ENCODE results near the gene DOCK3.
"Not testable (repeated sequence)": the region's sequence is repeated elsewhere in the genome, so short reads cannot be mapped to it uniquely, and the experiment has no call there.

Gene DOCK3

DNA sequence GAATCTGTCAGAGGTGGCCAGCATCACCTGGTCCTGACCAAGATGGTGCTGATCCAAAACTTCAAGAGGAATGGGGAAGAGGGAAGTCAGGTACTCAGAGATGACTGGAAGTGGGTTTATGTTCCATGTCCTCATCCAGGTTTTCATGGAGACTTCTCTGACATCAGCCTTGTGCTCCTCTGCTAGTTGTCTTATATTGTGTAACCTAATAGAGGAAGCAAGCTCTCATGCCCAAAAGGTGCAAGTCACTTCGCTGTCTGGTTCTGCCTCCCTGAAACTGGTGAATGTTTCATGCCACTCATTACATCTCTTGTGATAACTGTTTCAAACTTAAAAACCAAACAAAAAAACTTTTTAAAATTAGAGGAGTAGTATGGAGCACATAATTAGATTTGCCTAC lies 583.1 kb downstream of the DOCK3 start:
- no peak for DNase-seq

DNA sequence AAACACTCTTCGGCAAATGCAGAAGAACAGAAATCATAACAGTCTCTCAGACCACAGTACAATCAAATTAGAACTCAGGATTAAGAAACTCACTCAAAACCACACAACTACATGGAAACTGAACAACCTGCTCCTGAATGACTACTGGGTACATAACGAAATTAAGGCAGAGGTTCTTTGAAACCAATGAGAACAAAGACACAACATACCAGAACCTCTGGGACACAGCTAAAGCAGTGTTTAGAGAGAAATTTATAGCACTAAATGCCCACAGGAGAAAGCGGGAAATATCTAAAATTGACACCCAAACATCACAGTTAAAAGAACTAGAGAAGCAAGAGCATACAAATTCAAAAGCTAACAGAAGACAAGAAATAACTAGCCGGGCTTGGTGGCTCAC lies 589.4 kb downstream of the DOCK3 start:
- not testable (repeated sequence) for DNase-seq

DNA sequence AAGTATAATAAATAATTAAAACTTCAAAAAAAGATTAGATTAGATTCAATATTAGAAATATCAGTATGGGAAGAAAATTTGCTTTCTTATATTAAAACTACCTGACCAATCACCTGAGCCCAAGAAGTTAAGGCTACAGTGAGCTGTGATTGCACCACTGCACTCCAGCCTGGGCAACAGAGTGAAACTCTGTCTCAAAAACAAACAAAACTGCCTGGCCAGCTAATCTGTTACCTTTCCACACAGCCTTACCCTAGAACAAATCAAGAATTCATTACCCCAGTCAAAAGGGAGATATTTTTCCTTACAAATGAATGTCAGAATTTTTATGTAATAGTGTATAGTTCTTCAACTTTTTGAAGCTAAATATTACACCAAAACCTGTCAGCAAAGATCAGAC lies 593.4 kb downstream of the DOCK3 start:
- DNase-seq, result no peak

DNA sequence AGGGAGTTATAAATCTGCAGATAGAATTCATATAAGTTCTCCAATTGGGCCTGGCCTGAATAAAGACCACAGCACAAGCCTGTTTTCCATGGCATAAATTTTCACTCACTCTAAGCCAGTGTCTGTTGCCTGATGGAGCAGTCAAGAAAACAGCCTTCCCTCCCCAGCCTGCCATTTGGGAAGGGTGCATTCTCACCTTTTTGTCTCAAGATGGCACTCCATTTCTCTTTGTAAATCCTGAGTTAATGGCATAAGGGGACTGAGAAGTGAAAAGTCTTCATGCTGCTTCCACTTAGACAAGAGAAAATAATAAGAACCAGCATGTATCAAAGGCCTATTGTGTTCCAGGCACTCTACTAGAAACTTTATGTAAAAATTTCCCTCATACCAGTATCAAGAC lies 594.7 kb downstream of the DOCK3 start:
- no peak for DNase-seq

DNA sequence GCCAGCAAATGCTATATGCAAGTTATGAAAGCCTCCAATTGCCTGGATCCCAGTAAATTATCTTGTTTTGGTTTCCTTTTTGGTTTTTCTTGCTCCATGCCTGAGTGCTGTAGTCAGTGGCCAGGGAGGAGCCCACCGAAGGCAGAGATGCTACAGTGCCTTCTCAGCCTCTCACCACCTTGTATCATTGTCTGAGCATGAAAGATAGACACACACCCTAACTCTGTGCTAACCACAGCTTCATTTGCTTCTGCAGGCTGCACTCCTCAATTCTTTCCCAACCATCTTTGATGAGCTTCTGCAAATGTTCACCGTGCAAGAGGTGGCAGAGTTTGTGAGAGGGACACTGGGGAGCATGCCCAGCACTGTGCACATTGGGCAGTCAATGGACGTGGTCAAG lies 595.8 kb downstream of the DOCK3 start:
- DNase-seq, result no peak

DNA sequence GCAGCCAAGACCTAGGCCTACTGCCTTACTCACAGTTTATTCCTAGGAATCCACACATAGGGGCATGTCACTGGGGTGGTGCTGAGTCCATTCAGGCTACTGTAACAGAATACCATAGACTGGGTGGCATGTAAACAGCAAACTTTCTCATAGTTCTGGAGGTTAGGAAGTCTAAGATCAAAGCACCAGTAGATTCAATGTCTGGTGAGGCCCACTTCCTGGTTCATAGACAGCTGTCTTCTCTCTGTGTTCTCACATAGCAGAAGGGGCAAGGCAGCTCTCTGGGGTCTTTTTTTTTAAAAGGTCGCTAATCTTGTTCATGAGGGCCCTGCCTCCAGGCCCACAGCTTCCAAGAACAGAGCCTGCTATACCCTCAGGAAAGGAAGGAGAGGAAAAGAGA lies 596.4 kb downstream of the DOCK3 start:
- DNase-seq, result peak in 1 of 5 donors; percentile 5

DNA sequence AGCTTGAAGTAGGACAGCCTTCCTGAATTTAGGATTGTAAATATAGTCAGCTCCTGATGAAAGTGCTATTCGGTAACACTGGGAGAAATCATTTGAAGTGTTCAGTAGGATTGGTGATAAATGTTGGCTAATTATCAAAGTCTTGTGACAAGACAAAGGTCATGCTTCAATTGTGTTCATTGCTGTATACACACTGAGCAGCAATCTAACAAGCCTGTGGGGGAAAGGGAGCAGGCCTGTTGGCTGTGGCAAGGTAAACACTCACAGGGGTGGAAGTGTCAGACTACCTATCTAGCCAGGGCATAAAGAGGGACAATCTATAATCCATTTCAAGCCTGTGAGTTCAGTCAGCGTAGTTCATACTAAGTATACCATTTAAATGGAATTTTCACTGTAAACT lies 599.3 kb downstream of the DOCK3 start:
- no peak for DNase-seq

DNA sequence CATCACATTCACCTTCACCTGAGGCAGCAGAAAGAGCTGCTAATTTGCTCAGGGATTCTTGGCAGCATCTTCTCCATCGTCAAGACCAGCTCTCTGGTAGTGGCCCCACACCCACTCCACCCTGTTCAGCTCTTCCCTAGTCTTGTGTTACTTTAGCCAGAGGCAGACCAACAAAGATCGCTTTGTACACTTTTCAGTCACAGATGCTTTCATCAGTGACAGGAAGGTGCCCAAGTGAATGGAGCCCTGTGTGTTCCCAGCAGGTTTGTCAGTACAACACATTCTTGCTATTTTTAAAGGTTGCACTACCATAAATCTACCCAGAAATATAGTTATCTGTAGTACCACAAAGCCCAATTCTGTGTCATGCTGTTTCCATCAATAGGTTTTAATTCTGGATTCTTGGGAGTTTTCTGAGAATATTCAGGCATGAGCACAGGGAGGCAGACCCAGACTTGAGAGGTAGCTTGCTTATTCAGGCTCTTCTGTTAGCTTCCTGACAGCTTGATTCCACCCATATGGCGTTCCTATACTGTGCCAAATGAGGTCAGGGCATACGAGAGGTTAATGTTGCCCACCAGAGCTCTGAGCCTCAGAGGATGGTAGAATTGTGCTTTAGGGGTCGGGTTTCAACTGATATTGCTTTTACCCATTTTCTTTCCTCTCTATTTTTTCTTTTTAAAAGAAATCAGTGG lies 600.5 kb downstream of the DOCK3 start:
- no peak for DNase-seq

DNA sequence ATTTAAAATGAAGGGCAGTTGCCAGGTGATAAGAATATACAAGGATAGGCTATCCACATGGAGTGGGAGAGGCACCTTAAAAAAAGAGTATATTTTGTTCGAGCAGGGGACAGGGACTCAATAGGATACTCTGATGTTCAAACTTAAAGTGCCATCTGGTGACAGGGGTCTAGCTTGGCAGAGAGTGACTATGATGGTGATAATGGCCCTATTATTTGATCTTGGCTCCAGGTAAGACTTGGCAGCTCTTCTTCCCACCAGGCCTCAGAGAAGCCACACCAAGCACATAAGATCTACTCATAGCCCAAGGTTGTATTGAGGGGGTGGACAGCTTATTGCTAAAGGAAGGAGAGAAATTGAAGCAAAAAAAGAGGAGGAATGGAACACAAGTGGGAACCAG lies 601.3 kb downstream of the DOCK3 start:
- DNase-seq, result no peak

DNA sequence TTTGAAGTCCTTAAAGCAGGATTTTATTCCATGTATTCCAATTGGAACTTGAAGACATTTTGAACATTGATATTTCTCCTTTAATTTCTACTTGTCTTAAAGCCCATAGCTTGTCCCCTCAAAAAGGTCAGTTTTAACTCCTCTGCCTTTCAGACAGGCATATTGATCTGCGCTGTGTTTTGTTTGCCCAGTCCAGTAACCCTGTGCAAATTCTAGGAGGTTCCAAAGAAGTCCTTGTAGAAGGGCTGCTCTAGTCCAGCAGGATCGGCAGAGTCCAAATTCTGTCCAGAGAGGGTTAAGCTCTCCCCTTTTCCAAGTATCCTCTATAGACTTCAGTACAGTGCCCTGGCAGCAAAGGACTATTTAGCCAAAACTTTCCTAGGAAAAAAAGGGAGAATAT lies 604.7 kb downstream of the DOCK3 start:
- no peak for DNase-seq

DNA sequence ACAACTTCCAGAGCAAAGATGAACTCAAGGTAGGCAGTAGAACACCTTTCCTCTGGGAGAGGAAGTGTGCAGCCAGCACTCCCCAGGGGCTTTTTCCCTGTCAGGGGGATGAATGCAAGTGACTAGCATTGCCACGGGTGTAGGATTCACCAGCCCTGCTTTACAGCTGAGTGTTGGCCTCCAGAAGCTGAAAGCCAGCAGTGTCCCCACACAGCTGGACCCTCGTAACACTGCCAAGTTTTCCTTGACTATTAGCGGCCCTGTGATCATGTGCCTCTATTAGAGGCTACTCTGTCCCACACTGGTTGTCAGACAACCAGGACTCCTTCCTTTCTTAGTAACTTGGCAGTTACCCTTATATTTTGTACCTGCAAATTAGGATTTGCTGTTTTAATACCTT lies 605.4 kb downstream of the DOCK3 start:
- DNase-seq, result no peak

DNA sequence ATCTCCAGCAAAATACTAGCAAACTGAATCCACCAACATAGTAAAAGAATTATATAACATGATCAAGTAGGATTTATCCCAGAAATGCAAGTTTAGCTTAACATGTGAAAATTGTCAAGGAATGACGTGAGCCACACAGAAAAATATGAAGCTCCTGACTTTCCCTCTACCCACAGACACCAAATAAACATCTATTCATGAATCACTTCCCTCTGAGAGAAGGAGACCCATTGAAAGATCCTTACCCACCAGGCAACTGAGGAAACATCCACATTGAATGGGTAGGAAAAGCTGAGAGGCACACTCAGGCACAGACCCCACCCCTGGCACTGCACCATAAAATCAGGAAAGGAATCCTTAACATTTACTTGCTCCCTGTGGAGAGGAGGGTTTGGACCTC lies 608.2 kb downstream of the DOCK3 start:
- DNase-seq, result no peak

DNA sequence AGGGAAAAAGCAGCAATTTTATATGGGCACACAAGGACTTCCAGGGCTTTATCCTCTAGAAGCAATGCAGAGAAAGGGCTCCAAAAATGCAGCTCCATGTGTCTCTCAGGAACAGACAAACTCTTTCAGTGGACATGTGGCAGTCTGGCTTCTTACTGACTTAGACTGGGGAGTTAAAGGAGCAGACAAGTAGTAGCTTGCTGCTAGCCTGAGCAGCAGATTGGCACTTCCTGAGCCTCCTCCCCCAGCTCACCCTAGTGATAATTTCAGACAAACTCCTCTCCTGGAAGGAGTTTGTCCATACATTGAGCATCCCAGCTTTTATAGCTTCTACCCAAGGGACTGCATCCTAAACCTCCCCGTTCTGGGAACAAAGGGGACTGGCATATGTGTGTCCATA lies 608.7 kb downstream of the DOCK3 start:
- no peak for DNase-seq

DNA sequence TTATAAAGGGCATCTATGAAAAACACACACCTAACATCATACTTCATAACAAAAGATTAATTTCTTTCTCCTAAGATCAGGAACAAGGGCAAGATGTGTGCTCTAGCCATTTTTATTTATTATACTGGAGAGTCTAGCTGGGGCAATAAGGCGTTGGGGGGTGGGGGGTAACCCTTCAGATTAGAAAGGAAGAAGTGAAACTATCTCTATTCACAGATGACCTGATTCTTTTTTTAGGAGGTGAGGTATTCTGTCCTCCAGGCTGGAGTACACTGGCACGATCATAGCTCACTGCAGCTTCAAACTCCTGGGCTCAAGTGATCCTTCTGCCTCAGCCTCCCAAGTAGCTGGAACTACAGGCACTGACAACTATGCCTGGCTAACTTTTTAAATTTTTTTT lies 620.9 kb downstream of the DOCK3 start:
- no peak for DNase-seq

DNA sequence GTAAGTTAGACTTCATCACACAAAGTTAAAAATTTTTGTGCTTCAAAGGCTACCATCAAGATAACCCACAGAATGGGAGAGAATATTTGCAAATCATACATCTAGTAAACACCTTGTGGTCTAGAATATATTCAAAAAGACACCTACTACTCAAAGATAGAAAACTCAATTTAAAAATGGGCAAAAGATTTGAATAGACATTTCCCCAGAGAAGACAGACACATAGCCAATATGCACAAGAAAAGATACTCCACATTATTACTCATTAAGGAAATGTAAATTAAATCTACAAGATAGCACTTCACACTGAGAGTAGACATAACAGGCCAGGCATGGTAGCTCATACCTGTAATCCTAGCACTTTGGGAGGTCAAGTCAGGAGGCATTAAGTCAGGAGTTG lies 622.6 kb downstream of the DOCK3 start:
- no peak for DNase-seq

DNA sequence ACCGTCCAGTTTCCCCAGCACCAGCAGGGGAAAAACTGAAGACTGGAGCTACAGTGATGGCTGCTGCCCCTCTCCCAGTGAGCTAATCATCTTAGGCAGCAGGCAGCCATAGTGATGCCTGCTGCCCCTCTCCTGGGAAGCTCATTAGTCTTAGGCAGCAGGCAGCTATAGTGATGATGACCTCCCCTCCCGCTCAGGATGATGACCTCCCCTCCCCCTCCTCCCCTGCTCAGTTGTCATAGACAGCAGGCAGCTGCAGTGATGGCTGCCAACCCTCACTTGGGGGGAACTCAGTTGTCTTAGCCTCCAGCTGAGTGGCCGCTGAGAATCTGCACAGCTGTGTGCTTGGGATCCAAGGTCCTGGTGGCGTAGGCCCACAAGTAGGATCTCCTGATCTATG lies 629.5 kb downstream of the DOCK3 start:
- DNase-seq, result no peak

DNA sequence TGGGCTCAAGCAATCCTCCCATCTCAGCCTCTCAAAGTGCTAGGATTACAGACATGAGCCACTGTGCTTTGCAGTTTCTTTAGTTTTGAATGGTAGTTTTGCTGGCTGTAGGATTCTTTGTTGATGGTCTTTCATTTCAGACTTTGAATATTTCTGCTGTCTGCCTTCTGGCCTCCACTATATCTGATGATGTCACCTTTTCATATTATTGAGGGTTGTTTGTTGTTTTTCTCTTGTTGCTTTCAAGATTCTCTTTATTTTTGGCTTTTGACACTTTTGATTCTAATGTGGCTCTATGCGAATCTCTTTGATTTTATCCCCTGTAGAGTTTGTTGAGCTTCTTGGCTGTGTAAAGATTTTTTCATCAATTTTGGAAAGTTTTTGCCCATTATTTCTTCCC lies 631.4 kb downstream of the DOCK3 start:
- no peak for DNase-seq

DNA sequence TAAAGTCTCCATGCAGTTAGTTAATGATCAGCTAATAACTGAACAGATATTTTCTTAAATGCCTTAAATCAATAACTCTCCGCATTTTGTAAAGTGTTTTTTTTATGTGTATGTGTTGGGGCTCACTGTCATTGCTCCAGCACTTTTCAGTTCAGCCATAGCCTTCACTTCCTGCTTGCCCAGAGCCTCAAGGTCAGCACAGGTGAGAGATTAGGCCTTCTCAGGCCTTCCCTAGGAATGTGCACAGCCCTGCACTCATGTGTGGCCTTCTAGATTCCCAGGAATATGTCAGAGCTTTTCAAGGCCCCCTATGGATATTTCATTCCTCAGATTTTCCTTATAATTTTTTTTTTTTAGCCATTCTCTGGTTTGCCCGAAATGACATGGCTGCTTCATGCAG lies 632.7 kb downstream of the DOCK3 start:
- DNase-seq, result no peak

DNA sequence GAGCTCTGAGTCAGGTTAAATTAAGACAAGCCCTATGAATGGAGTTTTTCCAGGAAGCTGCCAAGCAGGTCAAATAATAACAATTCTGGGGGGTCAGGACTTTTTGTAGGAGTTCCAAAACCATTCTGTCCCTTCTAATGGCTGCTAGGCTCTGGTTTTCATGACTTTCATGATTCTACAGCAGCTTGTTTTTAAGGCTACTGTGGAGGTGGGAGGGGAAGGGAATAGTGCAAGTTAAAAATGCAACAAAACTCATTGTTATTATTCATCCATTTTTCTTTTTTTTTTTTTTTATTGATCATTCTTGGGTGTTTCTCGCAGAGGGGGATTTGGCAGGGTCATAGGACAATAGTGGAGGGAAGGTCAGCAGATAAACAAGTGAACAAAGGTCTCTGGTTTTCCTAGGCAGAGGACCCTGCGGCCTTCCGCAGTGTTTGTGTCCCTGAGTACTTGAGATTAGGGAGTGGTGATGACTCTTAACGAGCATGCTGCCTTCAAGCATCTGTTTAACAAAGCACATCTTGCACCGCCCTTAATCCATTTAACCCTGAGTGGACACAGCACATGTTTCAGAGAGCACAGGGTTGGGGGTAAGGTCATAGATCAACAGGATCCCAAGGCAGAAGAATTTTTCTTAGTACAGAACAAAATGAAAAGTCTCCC lies 633.3 kb downstream of the DOCK3 start:
- DNase-seq, result not testable (repeated sequence)

DNA sequence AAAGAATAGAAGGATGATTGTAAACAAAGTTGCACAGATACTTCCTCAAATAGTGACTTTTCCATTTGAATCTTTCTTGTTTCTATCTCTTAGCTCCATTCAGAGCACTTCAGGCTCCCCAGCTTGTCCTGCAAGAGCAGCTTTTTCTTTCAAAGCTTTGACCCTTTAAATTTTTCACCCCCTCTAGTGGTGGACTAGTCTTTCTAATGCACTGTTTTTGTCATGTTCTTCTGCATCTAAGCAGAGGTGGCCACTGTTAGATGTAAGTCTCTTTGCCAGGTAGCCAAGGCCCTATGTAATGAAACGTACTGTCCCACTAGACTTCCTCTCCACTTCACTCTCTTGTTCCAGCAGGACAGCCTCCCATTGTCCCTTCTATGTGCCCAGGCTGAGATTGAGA lies 636.3 kb downstream of the DOCK3 start:
- DNase-seq, result peak in 1 of 5 donors; percentile 9

DNA sequence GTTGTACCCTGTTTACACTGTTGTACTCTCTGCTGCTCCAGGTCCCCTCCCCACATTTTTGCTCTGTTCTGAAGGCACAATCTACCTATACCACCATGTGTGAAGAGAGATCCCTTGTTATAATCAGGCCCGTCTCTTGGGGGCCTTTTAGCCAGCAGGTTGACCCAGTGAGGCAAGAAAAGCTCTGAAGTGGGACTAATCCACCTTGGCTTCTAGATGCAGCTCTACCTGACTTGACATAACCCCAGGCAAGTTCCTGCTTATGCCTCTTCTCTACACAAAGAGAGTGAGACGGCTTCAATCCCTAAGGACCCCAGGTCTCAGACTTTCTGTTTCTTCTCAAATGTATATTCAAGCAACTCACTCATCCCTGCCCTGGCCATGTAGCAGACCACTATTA lies 653.5 kb downstream of the DOCK3 start:
- DNase-seq, result no peak

DNA sequence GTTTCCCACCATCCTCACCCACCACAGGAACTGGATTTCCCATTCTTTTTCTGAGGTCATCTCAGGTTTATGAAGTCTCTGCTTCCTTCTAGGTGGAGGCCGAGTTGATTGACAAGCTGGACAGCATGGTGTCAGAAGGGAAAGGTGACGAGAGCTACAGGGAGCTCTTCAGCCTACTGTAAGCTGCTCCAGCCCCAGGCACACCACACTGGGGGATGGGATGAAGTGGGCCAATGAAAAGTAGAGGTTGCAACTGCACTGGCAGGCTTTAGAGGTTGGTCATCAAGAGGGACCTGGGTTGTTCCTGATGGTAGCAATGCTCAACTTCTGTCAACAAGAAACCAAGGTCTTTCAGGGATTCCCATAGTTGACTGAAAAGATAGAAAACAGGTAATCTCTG lies 655.3 kb downstream of the DOCK3 start:
- DNase-seq, result no peak

DNA sequence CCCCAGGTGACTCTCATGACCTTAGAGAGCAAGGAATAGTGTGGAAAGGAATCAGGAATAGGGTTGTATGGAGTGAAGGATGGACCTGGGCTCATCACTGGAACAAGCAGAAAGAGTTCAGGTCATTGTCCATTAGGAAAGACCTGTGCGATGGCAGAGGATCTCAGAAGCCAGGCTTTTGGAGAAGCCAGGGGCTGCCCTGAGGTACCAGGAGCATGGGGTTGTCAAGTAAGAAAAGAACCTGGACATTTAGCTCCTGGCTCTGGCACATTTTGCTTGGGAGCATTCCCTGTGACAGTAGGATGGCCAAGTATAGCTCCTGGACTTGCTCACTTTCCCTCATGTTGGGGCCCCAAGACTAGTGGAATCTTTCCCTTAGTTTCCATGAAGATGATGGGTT lies 657.4 kb downstream of the DOCK3 start:
- no peak for DNase-seq

DNA sequence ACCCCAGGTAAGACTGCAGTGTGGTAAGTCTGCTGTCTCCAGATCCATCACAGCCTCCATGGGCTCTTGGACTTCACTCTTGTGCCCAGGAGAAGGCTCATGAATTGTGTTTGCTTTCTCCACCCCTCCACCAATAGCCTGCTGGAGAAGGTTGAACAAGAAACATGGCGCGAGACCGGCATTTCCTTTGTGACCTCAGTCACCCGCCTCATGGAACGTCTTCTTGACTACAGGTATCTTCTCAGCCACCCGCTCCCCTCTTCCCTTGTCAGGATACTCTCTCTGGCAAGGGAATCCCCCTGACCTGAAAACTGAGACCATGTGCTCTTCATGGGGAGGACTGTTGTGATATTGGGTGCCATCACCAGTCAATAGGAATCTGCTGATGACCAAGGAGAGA lies 658.3 kb downstream of the DOCK3 start:
- no peak for DNase-seq

DNA sequence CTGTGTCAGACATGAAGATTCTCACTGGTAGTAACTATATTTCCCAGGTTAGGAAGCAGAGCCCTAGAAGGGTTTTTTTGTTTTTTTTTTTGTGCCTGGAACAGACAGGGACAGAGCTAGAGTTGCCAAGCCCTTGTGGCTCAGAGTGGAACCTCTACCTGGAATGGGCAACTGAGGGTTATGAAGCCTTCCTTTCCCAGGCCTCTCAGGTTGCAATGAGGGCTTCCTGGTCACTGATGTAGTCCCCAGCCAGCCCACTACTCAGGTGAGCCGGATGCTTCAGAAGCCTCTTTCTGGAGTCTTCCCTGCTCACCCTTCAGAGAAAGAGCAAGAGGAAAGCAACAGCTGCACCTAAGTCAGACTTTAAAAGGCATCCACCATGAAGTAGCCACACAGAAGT lies 661.5 kb downstream of the DOCK3 start:
- DNase-seq, result no peak
